Mesendoderm (in vitro differentiated cells): ENCODE results near the gene SFXN4.
"Not testable (repeated sequence)": the region's sequence is repeated elsewhere in the genome, so short reads cannot be mapped to it uniquely, and the experiment has no call there.

Experiments
- DNase-seq: peaks from one replicate; pipeline ENCODE4 v3.0.0; 2013
- H2AK5ac ChIP-seq: 2 replicates; pipeline ENCODE4 v1.6.1; 2013; ENCODE audit warnings: low read length, inconsistent platforms
- H2BK120ac ChIP-seq: 2 replicates; pipeline ENCODE4 v1.6.1; 2013; ENCODE audit warnings: low read depth, mild to moderate bottlenecking, low read length, moderate library complexity, mixed read lengths
- H2BK15ac ChIP-seq: replicated peaks from 2 replicates; pipeline ENCODE4 v1.6.1; 2013; ENCODE audit warnings: low read depth, mild to moderate bottlenecking, moderate library complexity
- H2BK5ac ChIP-seq: 2 replicates; pipeline ENCODE4 v1.6.1; 2013; ENCODE audit warnings: low read length, inconsistent platforms
- H3K18ac ChIP-seq: 2 replicates; pipeline ENCODE4 v1.6.1; 2013; ENCODE audit warnings: mild to moderate bottlenecking, low read length, mixed read lengths
- H3K23ac ChIP-seq: one replicate; pipeline ENCODE4 v1.6.1; 2013; ENCODE audit warnings: low read length
- H3K27ac ChIP-seq: 2 replicates; pipeline ENCODE4 v1.5.1; 2013; ENCODE audit warnings: low read depth, mild to moderate bottlenecking, inconsistent platforms, low read length, moderate library complexity
- H3K27me3 ChIP-seq: 2 replicates; pipeline ENCODE4 v1.6.1; 2013; ENCODE audit warnings: low read length, control low read depth, mild to moderate bottlenecking, inconsistent platforms; ENCODE audit not compliant: insufficient read depth, poor library complexity
- H3K36me3 ChIP-seq: 2 replicates; pipeline ENCODE4 v1.6.1; 2013; ENCODE audit warnings: low read length, inconsistent platforms; ENCODE audit not compliant: control insufficient read depth, insufficient read depth
- H3K4ac ChIP-seq: one replicate; pipeline ENCODE4 v1.6.1; 2013; ENCODE audit warnings: low read depth, mild to moderate bottlenecking, low read length, moderate library complexity
- H3K4me1 ChIP-seq: 2 replicates; pipeline ENCODE4 v1.6.1; 2013; ENCODE audit warnings: low read depth, low read length, inconsistent platforms; ENCODE audit not compliant: control insufficient read depth
- H3K4me2 ChIP-seq: 2 replicates; pipeline ENCODE4 v1.6.1; 2013; ENCODE audit warnings: low read length
- H3K4me3 ChIP-seq: 2 replicates; pipeline ENCODE4 v1.5.1; 2013; ENCODE audit warnings: mild to moderate bottlenecking, low read length
- H3K56ac ChIP-seq: one replicate; pipeline ENCODE4 v1.6.1; 2013; ENCODE audit warnings: low read length
- H3K79me1 ChIP-seq: 2 replicates; pipeline ENCODE4 v1.6.1; 2013; ENCODE audit warnings: low read length, inconsistent platforms
- H3K79me2 ChIP-seq: 2 replicates; pipeline ENCODE4 v1.6.1; 2013; ENCODE audit warnings: mild to moderate bottlenecking, low read length; ENCODE audit not compliant: control insufficient read depth, insufficient read depth
- H3K9ac ChIP-seq: 2 replicates; pipeline ENCODE4 v1.6.1; 2013; ENCODE audit warnings: low read length, inconsistent platforms
- H4K5ac ChIP-seq: one replicate; pipeline ENCODE4 v1.6.1; 2013; ENCODE audit warnings: low read length
- H4K8ac ChIP-seq: one replicate; pipeline ENCODE4 v1.6.1; 2013; ENCODE audit warnings: low read depth, mild to moderate bottlenecking, control low read depth, low read length, moderate library complexity
- WGBS: extraction: QIAGEN DNeasy Blood & Tissue Kit; methylation state at CpG from one replicate; pipeline ENCODE4 v1.1.7; 2013; ENCODE audit warnings: low lambda C conversion rate, missing lambda C conversion rate; ENCODE audit not compliant: insufficient coverage; ENCODE audit errors: extremely low coverage; 5-methylcytosine and 5-hydroxymethylcytosine counted together

SFXN4 gene

DNA sequence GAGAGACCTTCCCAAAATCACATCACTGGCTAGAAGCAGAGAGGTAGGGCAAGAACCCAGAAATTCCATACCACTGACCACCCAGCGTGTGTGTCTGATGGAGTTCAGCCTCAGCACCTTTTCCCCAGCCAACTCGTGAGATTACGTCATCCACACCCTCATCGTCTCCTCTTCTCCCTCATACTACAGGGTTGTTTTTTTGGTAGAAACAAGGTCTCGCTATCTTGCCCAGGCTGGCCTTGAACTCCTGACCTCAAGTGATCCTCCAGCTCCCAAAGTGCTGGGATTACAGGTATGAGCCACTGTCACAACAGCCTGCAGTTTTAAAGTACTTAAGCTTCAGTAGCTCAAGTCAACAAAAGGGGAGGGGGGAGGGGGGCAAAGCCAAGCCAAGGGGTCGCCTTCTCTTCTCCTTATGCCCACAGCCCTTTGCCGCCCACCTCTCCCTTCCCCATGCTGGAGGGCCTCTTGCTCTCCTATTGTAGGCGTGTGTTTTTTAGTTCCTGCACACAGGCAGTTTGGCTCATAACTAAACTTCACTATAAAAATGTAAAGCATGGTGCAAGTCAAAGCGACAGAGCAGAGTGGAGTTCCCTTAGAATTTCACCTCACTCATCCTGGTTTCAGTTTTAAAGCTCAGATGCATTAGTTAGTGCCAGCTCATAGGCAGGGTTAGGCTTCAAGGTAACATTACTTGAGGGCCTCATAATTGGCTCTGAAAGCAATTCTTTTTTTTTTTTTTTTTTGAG, 18.3 kb upstream of the SFXN4 start:
- DNase-seq = no peak
- Histone ChIP-seq H3K4me3 (no peak overlapping the region), H2AK5ac (no peak overlapping the region), H3K56ac (no peak overlapping the region), H3K23ac (no peak overlapping the region), H3K4me2 (no peak overlapping the region), H3K9ac (no peak overlapping the region), H2BK120ac (no peak overlapping the region), H2BK15ac (no peak overlapping the region), H3K18ac (no peak overlapping the region), H3K27ac (no peak overlapping the region), H3K4ac (no peak overlapping the region), H4K8ac (no peak overlapping the region), H3K27me3 (no peaks in the 10 kb centered on the region), H4K5ac (no peak overlapping the region), H3K79me1 (no peaks in the 10 kb centered on the region), H3K36me3 (no peaks in the 10 kb centered on the region), H2BK5ac (no peak overlapping the region), H3K79me2 (no peaks in the 10 kb centered on the region), H3K4me1 (no peaks in the 10 kb centered on the region)
- no CpG with 5 or more reads among the region's 9 CpGs for WGBS

DNA sequence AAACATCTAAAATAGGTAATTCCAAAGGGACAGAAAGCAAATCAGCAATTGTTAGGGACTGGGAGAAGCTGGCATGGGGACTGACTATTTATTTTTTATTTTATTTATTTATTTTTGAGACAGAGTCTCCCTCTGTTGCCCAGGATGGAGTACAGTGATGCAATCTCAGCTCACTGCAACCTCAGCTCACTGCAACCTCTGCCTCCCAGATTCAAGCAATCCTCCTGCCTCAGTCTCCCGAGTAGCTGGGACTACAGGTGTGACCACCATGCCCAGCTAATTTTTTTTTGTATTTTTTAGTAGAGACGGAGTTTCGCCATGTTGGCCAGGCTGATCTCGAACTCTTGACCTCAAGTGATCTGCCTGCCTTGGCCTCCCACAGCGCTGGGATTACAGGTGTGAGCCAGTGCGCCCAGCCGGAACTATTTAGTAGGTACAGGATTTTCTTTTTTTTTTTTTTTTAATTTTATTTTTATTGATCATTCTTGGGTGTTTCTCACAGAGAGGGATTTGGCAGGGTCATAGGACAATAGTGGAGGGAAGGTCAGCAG, 15.4 kb upstream of the SFXN4 start:
- not testable (repeated sequence) for H3K27ac ChIP-seq, H2AK5ac ChIP-seq, H3K9ac ChIP-seq, H2BK5ac ChIP-seq, H3K36me3 ChIP-seq, H3K23ac ChIP-seq, H3K4me2 ChIP-seq, DNase-seq, H3K4ac ChIP-seq, H2BK15ac ChIP-seq, H3K4me3 ChIP-seq, H3K79me1 ChIP-seq, H4K8ac ChIP-seq, H3K18ac ChIP-seq, H4K5ac ChIP-seq, H2BK120ac ChIP-seq, H3K27me3 ChIP-seq, H3K4me1 ChIP-seq, H3K56ac ChIP-seq
- no CpG with 5 or more reads among the region's 7 CpGs for WGBS
- H3K79me2 ChIP-seq = peaks cover 22% of the 10 kb centered on the region

DNA sequence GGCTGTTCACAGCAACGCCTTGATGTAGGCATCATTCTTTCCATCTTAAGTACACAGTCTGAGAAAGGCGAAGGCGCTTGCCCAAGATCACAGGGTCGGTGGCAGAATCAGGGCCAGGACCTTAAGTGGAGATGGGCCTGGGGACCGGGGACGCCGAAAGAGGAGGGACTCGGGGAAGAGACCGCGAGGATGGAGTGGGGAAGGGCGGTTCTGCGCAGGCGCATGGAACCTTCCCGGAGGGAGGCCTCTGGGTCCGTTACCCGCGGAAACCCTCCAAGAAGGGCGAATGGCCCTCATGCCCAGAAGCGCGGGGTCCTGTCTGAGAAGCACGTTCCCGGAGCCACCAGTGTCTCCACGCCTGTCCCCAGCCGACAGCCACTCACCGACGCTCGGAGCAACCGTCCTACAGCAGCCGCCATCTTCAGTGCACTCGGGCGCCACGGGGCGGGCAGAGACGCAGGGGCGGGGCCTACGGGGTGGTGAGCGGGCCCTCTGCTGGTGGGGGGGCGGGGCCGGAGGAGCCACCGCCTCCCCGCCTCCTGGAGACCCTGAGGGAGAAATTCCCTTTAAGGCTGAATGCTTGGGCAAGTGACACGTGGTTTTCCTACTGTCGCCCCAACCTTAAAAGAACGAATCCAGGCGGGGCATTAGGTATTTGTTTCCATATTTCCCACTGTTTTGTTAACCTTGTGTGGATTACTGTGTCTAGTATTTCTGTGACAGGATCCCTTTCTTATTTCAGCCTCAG, 13.0 kb upstream of the SFXN4 start, which contains the start of gene PRDX3:
Gene PRDX3, minus strand, starts transcription at position 441 of the 748 bp plus-strand sequence. Its CDS starts 22 bp downstream, at position 419.
- Histone ChIP-seq H3K4ac (peak within 1 kb of the TSS; percentile 71), H4K5ac (peak within 1 kb of the TSS; percentile 98), H4K8ac (no peak within 1 kb of the TSS), H2BK15ac (peak within 1 kb of the TSS; percentile 66), H3K4me3 (peak within 1 kb of the TSS; percentile 99), H3K4me1 (no peaks in the 10 kb centered on the region), H3K9ac (peak within 1 kb of the TSS; percentile 100), H2BK5ac (peak within 1 kb of the TSS; percentile 94), H2BK120ac (no peak within 1 kb of the TSS), H3K79me1 (peaks cover 16% of the 10 kb centered on the region), H3K27ac (peak within 1 kb of the TSS; percentile 95), H2AK5ac (peak within 1 kb of the TSS; percentile 93), H3K56ac (peak within 1 kb of the TSS; percentile 97), H3K27me3 (no peaks in the 10 kb centered on the region), H3K79me2 (peaks cover 28% of the 10 kb centered on the region), H3K18ac (peak within 1 kb of the TSS; percentile 89), H3K23ac (peak within 1 kb of the TSS; percentile 66), H3K36me3 (peaks cover 1% of the 10 kb centered on the region), H3K4me2 (peak within 1 kb of the TSS; percentile 100)
- peak; percentile 97 for DNase-seq
- WGBS = no CpG with 5 or more reads among the region's 45 CpGs

DNA sequence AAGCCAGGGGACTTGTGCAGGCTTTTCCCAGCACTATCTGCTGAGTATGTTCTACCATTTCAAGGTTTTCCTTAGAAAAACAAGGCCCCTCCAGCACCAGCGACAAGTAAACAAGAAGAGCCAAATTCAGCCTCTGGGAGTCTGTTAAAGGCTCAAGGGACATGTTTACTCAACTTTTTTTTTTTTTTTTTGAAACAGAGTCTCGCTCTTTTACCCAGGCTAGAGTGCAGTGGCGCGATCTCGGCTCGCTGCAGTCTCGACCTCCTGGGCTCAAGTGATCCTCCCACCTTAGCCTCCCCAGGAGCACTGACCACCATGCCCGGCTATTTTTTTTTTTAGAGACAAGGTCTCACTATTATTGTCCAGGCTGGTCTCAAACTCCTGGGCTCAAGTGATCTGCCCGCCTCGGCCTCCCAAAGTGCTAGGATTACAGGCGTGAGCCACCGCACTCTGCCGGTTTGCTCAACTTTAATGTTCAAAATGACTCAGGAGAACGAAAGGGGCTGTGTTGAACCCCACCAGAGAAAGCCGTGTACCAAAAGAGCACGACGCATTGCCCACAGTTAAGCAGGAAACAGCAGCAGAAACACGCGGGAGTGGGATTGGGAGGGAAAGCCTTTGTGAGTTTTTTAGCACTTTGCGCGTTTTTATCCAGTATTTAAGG, 12.3 kb upstream of the SFXN4 start:
- H3K36me3 ChIP-seq = peaks cover 2% of the 10 kb centered on the region
- H3K4ac ChIP-seq = peak overlapping the region; percentile 71
- no peak for DNase-seq
- peaks cover 28% of the 10 kb centered on the region for H3K79me2 ChIP-seq
- peak overlapping the region; percentile 100 for H3K9ac ChIP-seq
- H2BK15ac ChIP-seq = no peak overlapping the region
- H3K27me3 ChIP-seq = no peaks in the 10 kb centered on the region
- peak overlapping the region; percentile 89 for H3K18ac ChIP-seq
- H2BK5ac ChIP-seq = peak overlapping the region; percentile 80
- H2AK5ac ChIP-seq = peak overlapping the region; percentile 93
- no CpG with 5 or more reads among the region's 21 CpGs for WGBS
- H3K56ac ChIP-seq = peak overlapping the region; percentile 97
- H4K8ac ChIP-seq = no peak overlapping the region
- peak overlapping the region; percentile 95 for H3K27ac ChIP-seq
- H3K4me1 ChIP-seq = no peaks in the 10 kb centered on the region
- peak overlapping the region; percentile 66 for H3K23ac ChIP-seq
- H3K79me1 ChIP-seq = peaks cover 17% of the 10 kb centered on the region
- H3K4me3 ChIP-seq = peak overlapping the region; percentile 99
- no peak overlapping the region for H2BK120ac ChIP-seq
- peak overlapping the region; percentile 98 for H4K5ac ChIP-seq
- peak overlapping the region; percentile 100 for H3K4me2 ChIP-seq

DNA sequence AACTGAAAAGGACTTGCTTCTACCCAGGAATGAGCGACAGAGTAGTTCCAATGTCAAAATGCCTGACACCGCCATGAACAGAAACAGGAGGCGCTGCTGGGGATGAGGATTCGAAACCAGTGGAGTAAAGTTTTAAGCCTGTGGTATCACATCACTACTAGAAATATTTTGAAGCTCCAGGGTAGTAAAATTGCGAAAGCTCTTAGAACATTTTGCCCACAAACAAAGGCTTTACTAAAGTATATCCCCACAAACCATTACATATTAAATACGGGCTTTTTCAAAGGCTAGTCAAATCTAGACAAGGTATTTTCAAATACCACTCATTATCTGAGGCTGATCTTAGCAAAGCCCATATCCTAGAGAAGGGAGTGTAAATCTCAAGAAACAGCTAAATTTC, 10.7 kb upstream of the SFXN4 start:
- no peak for DNase-seq
- H2BK120ac ChIP-seq = no peak overlapping the region
- H3K4me3 ChIP-seq = no peak overlapping the region
- H3K23ac ChIP-seq = no peak overlapping the region
- H3K56ac ChIP-seq = no peak overlapping the region
- H3K79me1 ChIP-seq = peaks cover 17% of the 10 kb centered on the region
- H3K9ac ChIP-seq = no peak overlapping the region
- no peak overlapping the region for H3K4me2 ChIP-seq
- H4K5ac ChIP-seq = no peak overlapping the region
- H3K18ac ChIP-seq = no peak overlapping the region
- no peaks in the 10 kb centered on the region for H3K4me1 ChIP-seq
- peaks cover 7% of the 10 kb centered on the region for H3K36me3 ChIP-seq
- H2BK15ac ChIP-seq = no peak overlapping the region
- H3K4ac ChIP-seq = no peak overlapping the region
- H4K8ac ChIP-seq = no peak overlapping the region
- no CpG with 5 or more reads among the region's 6 CpGs for WGBS
- no peak overlapping the region for H2AK5ac ChIP-seq
- H3K79me2 ChIP-seq = peaks cover 28% of the 10 kb centered on the region
- H3K27me3 ChIP-seq = no peaks in the 10 kb centered on the region
- no peak overlapping the region for H3K27ac ChIP-seq
- no peak overlapping the region for H2BK5ac ChIP-seq
